Lower leg skin (tissue), 3 donors: ENCODE results near the gene RAB1B.

Source experiments
- POLR2A ChIP-seq, 2 donors: fragments of 450-650 bp; IDR thresholded peaks; one replicate each; pipeline ENCODE4 v1.6.1; 2016 to 2017; ENCODE audit warnings: antibody characterized with exemption in 2 of 2, mild to moderate bottlenecking in 1 of 2, moderate library complexity in 1 of 2
- TF ChIP-seq, protein P1 (sequence below), 3 donors: fragments of 450-650 bp; IDR thresholded peaks; one replicate each; pipeline ENCODE4 v1.5.1; 2016; ENCODE audit warnings: antibody characterized with exemption in 3 of 3, mild to moderate bottlenecking in 3 of 3, moderate library complexity in 2 of 3

DNA sequence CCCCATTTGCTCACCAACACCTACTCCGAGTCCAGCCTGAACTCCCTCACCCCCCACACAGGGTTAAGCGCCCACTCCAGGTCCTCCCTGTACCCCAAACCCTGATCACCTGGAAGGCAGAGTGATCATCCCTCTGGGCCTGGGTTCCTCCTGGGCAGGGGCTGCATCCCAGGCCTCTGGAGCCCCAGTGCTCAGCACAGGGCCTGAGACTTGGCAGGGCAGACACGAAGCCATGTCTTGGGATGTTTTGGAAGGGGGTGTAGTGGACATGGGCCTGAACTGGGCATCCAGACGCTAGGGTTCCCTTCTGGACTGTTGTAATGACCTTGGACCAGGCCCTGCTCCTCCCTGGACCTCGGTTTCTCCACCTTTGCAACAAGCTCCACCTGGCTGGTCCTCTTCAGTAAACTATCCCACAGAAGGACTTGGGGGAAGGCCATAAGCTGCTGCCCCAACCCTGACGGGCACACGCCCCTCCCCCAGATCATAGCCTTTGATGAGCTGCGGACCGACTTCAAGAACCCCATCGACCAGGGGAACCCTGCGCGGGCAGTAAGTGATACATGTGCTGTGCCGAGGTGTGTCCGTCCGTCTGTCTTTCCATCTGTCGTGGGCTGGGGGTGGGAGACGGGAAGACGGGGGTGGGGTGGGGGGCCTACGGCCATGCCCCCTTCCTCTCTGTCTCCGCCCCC lies 13.5 kb downstream of the RAB1B start:
- no peak for TF ChIP-seq POLR2A (IDR thresholded peaks at IDR 0.05)
- TF ChIP-seq, protein P1, sequence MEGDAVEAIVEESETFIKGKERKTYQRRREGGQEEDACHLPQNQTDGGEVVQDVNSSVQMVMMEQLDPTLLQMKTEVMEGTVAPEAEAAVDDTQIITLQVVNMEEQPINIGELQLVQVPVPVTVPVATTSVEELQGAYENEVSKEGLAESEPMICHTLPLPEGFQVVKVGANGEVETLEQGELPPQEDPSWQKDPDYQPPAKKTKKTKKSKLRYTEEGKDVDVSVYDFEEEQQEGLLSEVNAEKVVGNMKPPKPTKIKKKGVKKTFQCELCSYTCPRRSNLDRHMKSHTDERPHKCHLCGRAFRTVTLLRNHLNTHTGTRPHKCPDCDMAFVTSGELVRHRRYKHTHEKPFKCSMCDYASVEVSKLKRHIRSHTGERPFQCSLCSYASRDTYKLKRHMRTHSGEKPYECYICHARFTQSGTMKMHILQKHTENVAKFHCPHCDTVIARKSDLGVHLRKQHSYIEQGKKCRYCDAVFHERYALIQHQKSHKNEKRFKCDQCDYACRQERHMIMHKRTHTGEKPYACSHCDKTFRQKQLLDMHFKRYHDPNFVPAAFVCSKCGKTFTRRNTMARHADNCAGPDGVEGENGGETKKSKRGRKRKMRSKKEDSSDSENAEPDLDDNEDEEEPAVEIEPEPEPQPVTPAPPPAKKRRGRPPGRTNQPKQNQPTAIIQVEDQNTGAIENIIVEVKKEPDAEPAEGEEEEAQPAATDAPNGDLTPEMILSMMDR (IDR thresholded peaks at IDR 0.05), result no peak
